Measurements from ENCODE around the gene STARD3NL. TPM values are rescaled to one million over a fixed set of nuclear protein-coding genes. Genes with fewer than 3 reads are reported as not detected.

STARD3NL gene
- total and polyA plus RNA-seq, 10 of the 15 experiments (the other 5 are each of a cell fraction or from before 2014, with no cell fraction given): 66.1 to 133 (median 85.7) TPM

DNA sequence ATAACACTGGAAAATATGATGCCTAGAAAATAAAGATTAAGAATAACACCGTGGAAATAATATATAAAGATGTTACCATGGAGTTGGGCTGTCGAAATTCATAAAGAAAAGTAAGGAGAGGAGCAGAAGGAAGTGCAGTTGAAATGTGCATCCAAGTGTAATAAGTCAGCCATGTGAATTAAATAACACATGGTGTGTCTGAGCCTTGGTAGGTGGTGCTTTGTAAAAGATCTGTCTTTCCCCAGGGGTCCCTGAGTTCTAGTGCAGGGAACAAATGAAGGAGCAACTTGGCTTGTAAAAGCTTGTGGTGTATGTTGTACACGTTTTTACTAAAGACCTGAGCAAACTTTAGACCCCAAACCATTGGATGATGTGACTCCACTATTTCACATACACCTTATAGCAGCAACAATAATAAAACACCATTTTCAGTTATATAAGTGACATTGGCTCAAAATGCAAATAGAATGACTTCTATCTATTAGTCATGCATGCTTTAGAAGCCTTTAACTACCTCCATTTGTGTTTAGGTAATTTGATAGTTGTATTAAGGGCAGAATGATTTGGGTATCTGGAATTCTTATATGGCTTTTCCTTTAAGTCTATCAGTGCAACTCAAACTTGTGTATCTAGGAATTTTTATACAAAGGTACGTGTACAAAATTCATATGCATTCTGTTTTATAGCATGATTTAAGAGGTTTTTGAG is 11.3 kb downstream of the STARD3NL start:
- no peaks in the 10 kb centered on the region for H4K20me1 ChIP-seq (ENCODE audit: control insufficient read depth, insufficient read depth)
- no peak for ATAC-seq
- in situ Hi-C loops (cut with MboI) (no loop called here), intact Hi-C loops (cut with micrococcal nuclease; ENCODE audit: unreplicated experiment) (no loop called here)
- POLR2A ChIA-PET: no interaction called here
- H3K9ac ChIP-seq (ENCODE audit: control insufficient read depth, insufficient read depth, low read length): no peak overlapping the region
- no peak for FAIRE-seq
- 0 out of 2 replicates have a peak overlapping the region, but pooled peaks have one; percentile 32 for H3K4me2 ChIP-seq (ENCODE audit: control insufficient read depth, insufficient read depth)
- WGBS (ENCODE audit: insufficient coverage, insufficient replicate concordance, low lambda C conversion rate, missing lambda C conversion rate): 51% methylated on average over 4 of the region's 4 CpGs
- no TSS peak for BruUV-seq (replicated peaks)
- H3K9me3 ChIP-seq (replicated peaks; ENCODE audit: control insufficient read depth, insufficient read depth, low read length): peaks cover 4% of the 10 kb centered on the region
- no peaks in the 10 kb centered on the region for H3K27me3 ChIP-seq (replicated peaks in 1 of 2; ENCODE audit: control insufficient read depth in 2 of 2, insufficient read depth in 2 of 2, low read length in 1 of 2)
- DNase-seq (ENCODE audit: low read depth, low spot score): no peak
- H3K27ac ChIP-seq (ENCODE audit: control insufficient read depth, insufficient read depth): peak overlapping the region; percentile 11; the same call in 1 of the 2 replicates
- H2AFZ ChIP-seq (ENCODE audit: control insufficient read depth, low read depth, low read length): no peak overlapping the region
- peaks cover 94% of the 10 kb centered on the region for H3K79me2 ChIP-seq (ENCODE audit: control insufficient read depth, insufficient read depth, low read length)
- SMC1A ChIA-PET (ENCODE audit: uncharacterized antibody, unreplicated experiment): interaction anchor here (1.5 to 2.4 kb wide), 2 partner anchors 48 to 81 kb away, joined by 4 to 12 read pairs; no protein-coding TSS in a partner anchor
- 0 out of 4 replicates have a peak, but pooled peaks cover 0 to 4% of the 10 kb centered on the region in 2 experiments for H3K36me3 ChIP-seq (ENCODE audit: control insufficient read depth in 2 of 2, insufficient read depth in 2 of 2, low read length in 1 of 2)
- no peak overlapping the region for H3K4me3 ChIP-seq
- peaks cover 39% of the 10 kb centered on the region for H3K4me1 ChIP-seq (ENCODE audit: control insufficient read depth, insufficient read depth, low read length)
- CTCF ChIA-PET: interaction anchor here (0.6 kb wide), 1 partner anchor 152 kb away, joined by 3 read pairs; no protein-coding TSS in a partner anchor
- TF ChIP-seq MYC (IDR thresholded peaks at IDR 0.05; ENCODE audit: insufficient read depth, insufficient read length, insufficient replicate concordance, low read length, severe bottlenecking): no peak
- no peak for TF ChIP-seq BRCA1 (IDR thresholded peaks at IDR 0.05; ENCODE audit: low read depth, low read length)
- TF ChIP-seq BACH1 (IDR thresholded peaks at IDR 0.05; ENCODE audit: borderline replicate concordance): no peak
- TF ChIP-seq NRF1 (conservative IDR thresholded peaks at IDR 0.05; ENCODE audit: low read depth, low read length): no peak
- TF ChIP-seq MXI1 (IDR thresholded peaks at IDR 0.05; ENCODE audit: low read depth, low read length): no peak
- TF ChIP-seq EED (IDR thresholded peaks at IDR 0.05; ENCODE audit: low read depth): no peak
- TF ChIP-seq, protein P1, sequence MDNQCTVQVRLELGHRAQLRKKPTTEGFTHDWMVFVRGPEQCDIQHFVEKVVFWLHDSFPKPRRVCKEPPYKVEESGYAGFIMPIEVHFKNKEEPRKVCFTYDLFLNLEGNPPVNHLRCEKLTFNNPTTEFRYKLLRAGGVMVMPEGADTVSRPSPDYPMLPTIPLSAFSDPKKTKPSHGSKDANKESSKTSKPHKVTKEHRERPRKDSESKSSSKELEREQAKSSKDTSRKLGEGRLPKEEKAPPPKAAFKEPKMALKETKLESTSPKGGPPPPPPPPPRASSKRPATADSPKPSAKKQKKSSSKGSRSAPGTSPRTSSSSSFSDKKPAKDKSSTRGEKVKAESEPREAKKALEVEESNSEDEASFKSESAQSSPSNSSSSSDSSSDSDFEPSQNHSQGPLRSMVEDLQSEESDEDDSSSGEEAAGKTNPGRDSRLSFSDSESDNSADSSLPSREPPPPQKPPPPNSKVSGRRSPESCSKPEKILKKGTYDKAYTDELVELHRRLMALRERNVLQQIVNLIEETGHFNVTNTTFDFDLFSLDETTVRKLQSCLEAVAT (IDR thresholded peaks at IDR 0.05): no peak
- TF ChIP-seq SMC3 (IDR thresholded peaks at IDR 0.05; ENCODE audit: borderline replicate concordance, low read length): no peak
- TF ChIP-seq ASH2L (IDR thresholded peaks at IDR 0.05; ENCODE audit: borderline replicate concordance, low read depth): no peak
- RAD21 ChIA-PET (ENCODE audit: unreplicated experiment): no interaction called here
